Measurements from ENCODE around the gene ORM1. TPM values are rescaled to one million over a fixed set of nuclear protein-coding genes. Genes with fewer than 3 reads are reported as not detected.
"Not testable (repeated sequence)": the region's sequence is repeated elsewhere in the genome, so short reads cannot be mapped to it uniquely, and the experiment has no call there.

ORM1 gene
- total and polyA plus RNA-seq, 12 donors: 0.13 to 0.70 (median 0.55) TPM; not detected in 7

DNA sequence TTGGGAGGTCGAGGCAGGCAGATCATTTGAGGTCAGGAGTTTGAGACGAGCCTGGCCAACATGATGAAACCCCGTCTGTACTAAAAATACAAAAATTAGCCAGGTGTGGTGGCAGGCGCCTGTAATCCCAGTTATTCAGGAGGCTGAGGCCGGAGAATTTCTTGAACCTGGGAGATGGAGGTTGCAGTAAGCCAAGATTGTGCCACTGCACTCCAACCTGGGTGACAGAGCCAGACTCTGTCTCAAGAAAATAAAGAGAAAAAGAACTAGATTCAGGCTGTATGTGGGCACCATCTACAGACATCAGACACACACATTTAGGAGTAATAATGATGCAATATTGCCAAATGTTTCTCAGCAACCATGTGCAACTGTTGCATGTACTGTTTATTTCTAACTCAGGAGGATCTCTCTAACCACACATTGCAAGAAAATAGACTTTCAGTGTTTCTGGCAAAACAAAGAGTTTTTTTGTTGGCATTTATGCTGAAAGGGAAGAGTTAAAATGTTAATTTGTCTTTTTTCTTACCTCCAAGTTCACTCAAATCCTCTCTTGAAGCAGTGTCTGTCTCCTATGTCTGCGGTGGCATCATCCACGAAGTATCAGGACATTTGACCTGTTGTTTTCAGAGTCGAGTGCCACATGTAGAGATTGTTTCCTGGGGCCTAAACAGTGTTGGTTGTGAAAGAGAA lies 5.1 kb upstream of the ORM1 start:
- H3K9me3 ChIP-seq: peaks cover 0 to 8% (median 0%) of the 10 kb centered on the region in 11 donors
- no peak overlapping the region for H3K27ac ChIP-seq
- peaks cover 0 to 21% (median 4%) of the 10 kb centered on the region in 7 donors for H3K27me3 ChIP-seq
- WGBS, 2 donors: 78 to 90% methylated on average over 8 of the region's 8 CpGs
- intact Hi-C loops (cut with DNase I): no loop called here
- no peak for ATAC-seq
- TF ChIP-seq, protein P1, sequence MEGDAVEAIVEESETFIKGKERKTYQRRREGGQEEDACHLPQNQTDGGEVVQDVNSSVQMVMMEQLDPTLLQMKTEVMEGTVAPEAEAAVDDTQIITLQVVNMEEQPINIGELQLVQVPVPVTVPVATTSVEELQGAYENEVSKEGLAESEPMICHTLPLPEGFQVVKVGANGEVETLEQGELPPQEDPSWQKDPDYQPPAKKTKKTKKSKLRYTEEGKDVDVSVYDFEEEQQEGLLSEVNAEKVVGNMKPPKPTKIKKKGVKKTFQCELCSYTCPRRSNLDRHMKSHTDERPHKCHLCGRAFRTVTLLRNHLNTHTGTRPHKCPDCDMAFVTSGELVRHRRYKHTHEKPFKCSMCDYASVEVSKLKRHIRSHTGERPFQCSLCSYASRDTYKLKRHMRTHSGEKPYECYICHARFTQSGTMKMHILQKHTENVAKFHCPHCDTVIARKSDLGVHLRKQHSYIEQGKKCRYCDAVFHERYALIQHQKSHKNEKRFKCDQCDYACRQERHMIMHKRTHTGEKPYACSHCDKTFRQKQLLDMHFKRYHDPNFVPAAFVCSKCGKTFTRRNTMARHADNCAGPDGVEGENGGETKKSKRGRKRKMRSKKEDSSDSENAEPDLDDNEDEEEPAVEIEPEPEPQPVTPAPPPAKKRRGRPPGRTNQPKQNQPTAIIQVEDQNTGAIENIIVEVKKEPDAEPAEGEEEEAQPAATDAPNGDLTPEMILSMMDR (IDR thresholded peaks at IDR 0.05): no peak
- DNase-seq: no peak
- H3K4me3 ChIP-seq: no peak overlapping the region
- peaks cover 0 to 8% (median 0%) of the 10 kb centered on the region in 9 donors for H3K4me1 ChIP-seq
- H3K36me3 ChIP-seq: no peaks in the 10 kb centered on the region

DNA sequence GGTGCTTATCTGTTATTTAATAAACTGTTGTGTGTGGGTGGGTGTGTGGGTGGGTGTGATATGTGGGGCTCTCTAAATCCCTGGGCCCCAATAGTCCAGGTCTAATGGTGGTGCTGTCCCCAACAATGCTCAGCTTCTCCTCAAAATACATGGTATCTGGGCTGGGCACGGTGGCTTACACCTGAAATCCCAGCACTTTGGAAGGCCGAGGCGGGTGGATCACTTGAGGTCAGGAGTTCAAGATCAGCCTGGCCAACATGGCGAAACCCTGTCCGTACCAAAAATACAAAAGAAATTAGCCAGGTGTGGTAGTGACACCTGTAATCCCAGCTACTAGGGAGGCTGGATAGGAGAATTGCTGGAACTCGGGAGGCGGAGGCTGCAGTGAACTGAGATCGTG lies 4.5 kb upstream of the ORM1 start:
- WGBS, 2 donors: 90 to 91% methylated on average over 8 of the region's 8 CpGs

DNA sequence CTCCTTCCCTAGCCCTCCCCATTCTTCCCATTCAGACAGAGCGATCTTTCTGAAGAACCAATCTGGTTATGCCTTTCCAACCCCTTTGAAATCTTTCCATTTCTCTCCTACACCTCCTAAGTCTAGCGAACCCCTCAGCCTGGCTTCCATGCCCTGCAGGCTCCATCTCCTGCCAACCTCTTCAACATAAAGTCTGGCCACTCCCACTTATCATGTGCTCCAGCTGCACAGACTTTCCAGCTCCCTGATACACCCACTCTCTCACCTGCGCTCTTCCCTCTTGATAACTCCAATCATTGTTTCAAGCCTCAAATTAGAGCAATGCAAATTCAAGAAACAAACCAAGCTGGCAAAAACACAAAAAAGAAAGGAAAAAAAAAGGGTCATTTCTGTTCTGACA lies 3.8 kb upstream of the ORM1 start:
- ATAC-seq: no peak
- Histone ChIP-seq H3K9me3 (peaks cover 0 to 7% (median 0%) of the 10 kb centered on the region in 11 donors), H3K36me3 (no peaks in the 10 kb centered on the region), H3K4me1 (peaks cover 0 to 8% (median 0%) of the 10 kb centered on the region in 9 donors), H3K27me3 (peaks cover 0 to 21% (median 10%) of the 10 kb centered on the region in 7 donors), H3K4me3 (no peak overlapping the region), H3K27ac (no peak overlapping the region)
- intact Hi-C loops (cut with DNase I): no loop called here
- TF ChIP-seq, protein P1 (IDR thresholded peaks at IDR 0.05): no peak
- WGBS, 2 donors: 80 to 81% methylated on average over 3 of the region's 3 CpGs
- DNase-seq: no peak

More for the DNA sequence above, 4.5 kb upstream of the ORM1 start:
- DNase-seq (no peak), ATAC-seq (no peak)
- Histone ChIP-seq H3K36me3 (no peaks in the 10 kb centered on the region), H3K9me3 (peaks cover 0 to 8% (median 0%) of the 10 kb centered on the region in 11 donors), H3K4me3 (no peak overlapping the region), H3K27ac (no peak overlapping the region), H3K27me3 (peaks cover 0 to 21% (median 4%) of the 10 kb centered on the region in 7 donors), H3K4me1 (peaks cover 0 to 8% (median 0%) of the 10 kb centered on the region in 9 donors)
- TF ChIP-seq, protein P1 (IDR thresholded peaks at IDR 0.05): no peak
- intact Hi-C loops (cut with DNase I): no loop called here

DNA sequence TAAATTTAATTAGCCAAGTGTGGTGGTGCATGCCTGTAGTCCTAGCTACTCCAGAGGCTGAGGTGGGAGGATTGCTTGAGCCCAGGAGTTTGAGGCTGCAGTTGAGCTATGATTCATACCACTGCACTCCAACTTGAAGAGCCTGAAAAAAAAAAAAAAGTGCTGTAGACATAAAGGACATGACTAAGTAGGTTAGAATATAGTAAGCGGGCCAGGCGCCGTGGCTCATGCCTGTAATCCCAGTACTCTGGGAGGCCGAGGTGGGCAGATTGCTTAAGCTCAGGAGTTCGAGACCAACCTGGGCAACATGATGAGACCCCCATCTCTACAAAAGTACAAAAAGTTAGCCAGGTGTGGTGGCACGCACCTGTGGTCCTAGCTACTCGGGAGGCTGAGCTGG lies 2.2 kb upstream of the ORM1 start:
- not testable (repeated sequence) for ATAC-seq

DNA sequence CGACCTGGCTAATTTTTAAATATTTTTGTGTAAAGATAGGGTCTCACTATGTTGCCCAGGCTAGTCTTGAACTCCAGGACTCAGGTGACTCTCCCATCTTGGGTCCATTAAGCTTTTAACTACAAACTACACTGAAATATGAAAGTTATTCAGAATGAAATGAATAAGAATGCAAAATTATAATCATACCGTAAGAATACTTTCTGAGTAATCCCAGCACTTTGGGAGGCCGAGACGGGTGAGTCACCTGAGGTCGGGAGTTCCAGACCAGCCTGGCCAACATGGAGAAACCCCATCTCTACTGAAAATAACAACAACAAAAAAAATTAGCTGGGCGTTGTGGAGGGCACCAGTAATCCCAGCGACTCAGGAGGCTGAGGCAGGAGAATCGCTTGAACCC lies 1.1 kb upstream of the ORM1 start:
- Histone ChIP-seq H3K27me3 (peaks cover 0 to 22% (median 10%) of the 10 kb centered on the region in 7 donors), H3K27ac (no peak overlapping the region), H3K9me3 (no peaks in the 10 kb centered on the region), H3K4me3 (no peak overlapping the region), H3K36me3 (no peaks in the 10 kb centered on the region), H3K4me1 (peaks cover 0 to 8% (median 0%) of the 10 kb centered on the region in 9 donors)
- WGBS, 2 donors: 82 to 91% methylated on average over 8 of the region's 8 CpGs
- intact Hi-C loops (cut with DNase I): no loop called here
- no peak for DNase-seq
- no peak for ATAC-seq
- TF ChIP-seq, protein P1 (IDR thresholded peaks at IDR 0.05): no peak

More for the DNA sequence above, 2.2 kb upstream of the ORM1 start:
- H3K4me1 ChIP-seq; DNase-seq; H3K4me3 ChIP-seq; intact Hi-C loops (cut with DNase I); H3K9me3 ChIP-seq; H3K27ac ChIP-seq; H3K36me3 ChIP-seq: not testable (repeated sequence)
- 91 to 99% methylated on average over 7 of the region's 7 CpGs for WGBS, 2 donors
- H3K27me3 ChIP-seq: peaks cover 0 to 21% (median 10%) of the 10 kb centered on the region in 7 donors

DNA sequence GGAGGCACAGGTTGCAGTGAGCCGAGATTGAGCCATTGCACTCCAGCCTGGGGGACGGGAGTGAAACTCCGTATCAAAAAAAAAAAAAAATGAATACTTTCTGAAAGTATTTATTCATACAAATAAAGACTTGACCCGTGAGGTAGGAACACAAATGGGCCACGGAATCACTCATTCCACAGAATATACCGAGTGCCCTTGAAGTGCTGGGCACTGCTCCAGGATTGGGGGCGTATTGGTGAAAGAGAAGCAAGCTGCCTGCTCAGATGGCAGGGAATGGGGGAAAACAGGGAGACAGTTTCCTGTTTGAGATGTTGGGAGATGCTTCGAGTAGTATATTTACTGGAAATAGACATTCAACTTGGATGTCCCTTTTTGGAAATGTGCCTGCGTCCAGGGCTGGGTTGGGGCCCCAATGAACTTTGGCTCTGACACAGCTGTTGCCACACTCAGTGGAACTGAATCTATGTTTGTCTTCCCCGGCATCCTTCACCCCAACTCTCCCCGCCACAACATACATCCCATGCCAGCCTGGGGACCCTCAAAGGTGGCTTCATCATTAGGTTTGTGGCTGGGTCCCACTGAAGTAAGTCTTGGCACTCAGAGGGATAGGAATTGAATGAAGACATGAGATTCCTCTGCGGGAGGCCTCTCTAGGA lies 609 bp upstream of the ORM1 start:
- intact Hi-C loops (cut with DNase I); H3K9me3 ChIP-seq; H3K36me3 ChIP-seq; DNase-seq; H3K4me3 ChIP-seq; H3K4me1 ChIP-seq; ATAC-seq; H3K27ac ChIP-seq: not testable (repeated sequence)
- 75 to 82% methylated on average over 11 to 12 of the region's 12 CpGs for WGBS, 2 donors
- peaks cover 0 to 22% (median 10%) of the 10 kb centered on the region in 7 donors for H3K27me3 ChIP-seq

DNA sequence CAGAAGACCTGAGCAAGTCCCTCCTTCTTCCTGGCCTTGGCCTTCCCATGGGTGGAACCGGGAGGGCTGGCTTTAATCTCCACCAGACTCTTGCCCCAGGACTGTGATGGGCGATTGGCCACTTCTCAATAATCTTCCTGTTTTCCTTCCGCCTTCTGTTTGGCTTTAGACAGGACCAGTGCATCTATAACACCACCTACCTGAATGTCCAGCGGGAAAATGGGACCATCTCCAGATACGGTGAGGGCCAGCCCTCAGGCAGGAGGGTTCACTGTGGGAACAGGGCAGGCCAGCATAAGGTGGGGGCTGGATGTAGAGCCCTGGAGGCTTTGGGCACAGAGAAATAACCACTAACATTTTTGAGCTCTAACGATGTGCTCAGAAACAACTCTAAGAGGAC lies 951 bp downstream of the ORM1 start:
- ATAC-seq; DNase-seq; H3K9me3 ChIP-seq; H3K4me3 ChIP-seq; H3K36me3 ChIP-seq; intact Hi-C loops (cut with DNase I); H3K4me1 ChIP-seq; H3K27ac ChIP-seq: not testable (repeated sequence)
- H3K27me3 ChIP-seq: peaks cover 0 to 26% (median 11%) of the 10 kb centered on the region in 7 donors
- WGBS, 2 donors: 72 to 85% methylated on average over 5 to 6 of the region's 6 CpGs

All from heart right ventricle (tissue), 16 donors.